AG09309 (cell line): ENCODE results near the gene ZNF324B.
"Not testable (repeated sequence)": the region's sequence is repeated elsewhere in the genome, so short reads cannot be mapped to it uniquely, and the experiment has no call there.

Experiments
- DNase-seq: peaks from one replicate; pipeline ENCODE4 v3.0.0-alpha.2; 2010; ENCODE audit warnings: low read depth
- H3K4me3 ChIP-seq: 2 replicates; pipeline ENCODE4 v1.5.1; 2011; ENCODE audit warnings: mild to moderate bottlenecking, low read depth, low read length, moderate library complexity; ENCODE audit not compliant: control insufficient read depth
- CTCF ChIP-seq: IDR thresholded peaks from 2 replicates; pipeline ENCODE4 v1.5.1; 2011; ENCODE audit warnings: mild to moderate bottlenecking, low read depth, low read length, inconsistent platforms; ENCODE audit not compliant: insufficient read depth, control insufficient read depth; ENCODE audit errors: missing control alignments

ZNF324B gene

GRCh38 chr19:58439576-58440554 lies 11.6 kb upstream of the ZNF324B start, which contains the start of gene ZNF132:
Gene ZNF132 (minus strand): TSS chr19:58440153. CDS start chr19:58439821, 332 bp downstream.
- DNase-seq, result peak; percentile 99
- H3K4me3 ChIP-seq, result peak within 1 kb of the TSS; percentile 68

DNA sequence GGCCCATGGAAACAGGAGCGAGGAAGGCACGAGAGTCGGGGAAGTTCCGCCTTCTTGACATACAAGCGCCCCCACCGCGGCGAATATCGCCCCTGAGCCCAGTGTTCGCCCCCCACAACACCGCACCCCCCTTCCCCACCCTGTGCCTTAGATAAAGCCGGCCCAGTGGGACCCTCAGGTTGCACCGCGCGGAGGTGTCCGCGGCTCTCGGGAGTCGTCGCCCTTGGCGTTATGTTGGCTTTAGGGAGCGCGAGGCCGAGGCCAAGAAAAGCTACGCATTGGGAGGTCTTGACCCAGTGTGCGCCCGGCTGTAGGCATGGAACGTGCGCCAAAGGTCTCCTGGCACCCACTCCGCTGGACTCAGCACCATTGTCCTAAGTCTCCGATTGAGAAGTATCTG lies 10.9 kb upstream of the ZNF324B start:
- TF ChIP-seq CTCF, result no peak
- peak overlapping the region; percentile 68 for H3K4me3 ChIP-seq
- DNase-seq, result no peak

More at GRCh38 chr19:58439576-58440554, 11.6 kb upstream of the ZNF324B start, which contains the start of gene ZNF132:
- TF ChIP-seq CTCF, result no peak

- H3K4me3 ChIP-seq, DNase-seq: not testable (repeated sequence)
Observed at GRCh38 chr19:58442986-58443385, 8.4 kb upstream of the ZNF324B start.

GRCh38 chr19:58448860-58449259 lies 2.6 kb upstream of the ZNF324B start:
- not testable (repeated sequence) for DNase-seq, H3K4me3 ChIP-seq

GRCh38 chr19:58449980-58450379 lies 1.4 kb upstream of the ZNF324B start:
- H3K4me3 ChIP-seq, DNase-seq: not testable (repeated sequence)

DNA sequence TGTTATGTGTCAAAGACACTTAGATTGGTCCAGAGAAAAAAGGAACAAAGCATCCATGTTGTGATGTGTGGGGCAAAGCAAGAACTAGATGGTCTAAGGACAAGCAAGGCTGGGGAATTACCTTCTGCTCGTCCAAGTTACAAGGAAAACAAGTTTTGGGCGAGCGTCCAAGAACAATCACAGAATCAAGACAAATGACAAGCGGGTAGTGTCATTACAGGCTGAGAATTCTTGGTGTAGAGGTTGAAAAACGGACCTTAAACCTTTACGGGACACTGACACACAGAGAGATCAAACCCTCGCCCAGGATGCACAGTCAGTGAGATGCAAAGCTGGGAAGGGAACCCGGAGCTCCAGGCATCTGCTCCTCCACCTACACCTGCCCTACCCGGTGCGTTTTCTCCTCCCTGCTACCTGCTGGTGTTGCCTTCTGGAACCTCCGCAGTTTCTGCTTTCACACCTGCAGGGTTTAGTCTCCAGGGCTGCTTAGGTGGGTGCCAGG lies 515 bp upstream of the ZNF324B start:
- DNase-seq, result no peak

DNA sequence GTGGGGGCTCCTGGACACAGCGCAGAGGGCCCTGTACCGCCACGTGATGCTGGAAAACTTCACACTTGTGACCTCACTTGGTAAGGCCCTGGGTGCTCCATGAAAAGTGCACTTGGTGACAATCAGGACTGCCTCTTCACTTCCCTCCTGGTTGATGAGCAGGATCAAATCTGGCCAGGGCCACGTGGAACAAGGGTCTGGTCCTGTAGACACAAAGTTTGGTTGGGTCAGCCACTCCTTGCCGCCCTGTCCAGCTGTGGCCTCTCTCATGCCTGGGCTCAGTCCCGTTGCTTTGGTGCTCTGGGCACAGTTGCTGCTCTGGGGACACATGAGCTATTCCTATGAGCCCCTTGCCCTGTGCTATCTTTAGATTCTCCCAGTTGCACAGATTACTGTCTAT lies 2.3 kb downstream of the ZNF324B start:
- DNase-seq, result no peak
- no peak for TF ChIP-seq CTCF
- no peak overlapping the region for H3K4me3 ChIP-seq

More for the DNA sequence above, 515 bp upstream of the ZNF324B start:
- TF ChIP-seq CTCF, result no peak
- H3K4me3 ChIP-seq, result peak overlapping the region; percentile 55

GRCh38 chr19:58455306-58455705 lies 3.9 kb downstream of the ZNF324B start:
- TF ChIP-seq CTCF, result no peak
- H3K4me3 ChIP-seq, result no peak overlapping the region
- DNase-seq, result no peak
